ENCODE data around the gene LPP. TPM values are rescaled to one million over a fixed set of nuclear protein-coding genes. Genes with fewer than 3 reads are reported as not detected.

LPP gene
- total and polyA plus RNA-seq, 10 of the 15 experiments (the other 5 are each of a cell fraction or from before 2014, with no cell fraction given), result under 0.01 to 0.62 (median 0.03) TPM

DNA sequence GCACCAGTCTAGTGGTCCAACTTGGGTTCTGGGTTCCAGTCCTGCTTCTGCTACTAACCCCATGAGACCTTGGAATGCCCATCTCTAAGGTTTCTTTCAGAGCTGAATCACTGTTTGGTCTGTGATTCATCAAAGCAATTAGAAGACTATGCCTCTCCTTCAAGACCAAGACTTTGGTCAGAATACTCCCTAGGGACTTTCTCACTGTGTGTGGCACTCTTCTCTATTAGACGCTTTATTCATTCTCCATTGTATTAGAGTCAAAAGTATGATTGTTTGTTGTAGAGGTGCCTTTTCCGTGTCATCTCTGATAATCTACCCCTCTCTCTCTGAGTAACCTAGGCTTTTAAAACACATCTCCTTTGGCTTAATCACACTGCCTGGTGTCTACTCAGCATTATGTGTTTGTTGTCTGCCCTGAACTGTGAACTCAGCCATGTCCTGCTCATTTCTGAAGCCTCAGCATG lies 90.5 kb downstream of the LPP start:
- POLR2A ChIA-PET, result no interaction called here
- intact Hi-C loops (cut with micrococcal nuclease; ENCODE audit: unreplicated experiment) (no loop called here), in situ Hi-C loops (cut with MboI) (no loop called here)
- H4K20me1 ChIP-seq (ENCODE audit: control insufficient read depth, insufficient read depth), result no peaks in the 10 kb centered on the region
- H3K27ac ChIP-seq (ENCODE audit: control insufficient read depth, insufficient read depth), result no peak overlapping the region
- H3K9ac ChIP-seq (ENCODE audit: control insufficient read depth, insufficient read depth, low read length), result no peak overlapping the region
- TF ChIP-seq HSF1 (IDR thresholded peaks at IDR 0.05; ENCODE audit: low read depth, low read length) (no peak), NR2C1 (IDR thresholded peaks at IDR 0.05) (no peak), ZNF274 (IDR thresholded peaks at IDR 0.05; ENCODE audit: insufficient read depth, insufficient read length) (no peak), MTA3 (IDR thresholded peaks at IDR 0.05; ENCODE audit: borderline replicate concordance, low read length) (no peak), USF2 (IDR thresholded peaks at IDR 0.05; ENCODE audit: borderline replicate concordance, low read depth, low read length) (no peak), SP1 (IDR thresholded peaks at IDR 0.05; ENCODE audit: low read depth, low read length) (no peak), FOXM1 (IDR thresholded peaks at IDR 0.05; ENCODE audit: low read depth, low read length) (no peak), NFYA (IDR thresholded peaks at IDR 0.05; ENCODE audit: borderline replicate concordance, low read depth, low read length) (no peak), DPF2 (IDR thresholded peaks at IDR 0.05) (no peak), IKZF2 (IDR thresholded peaks at IDR 0.05) (no peak)
- TF ChIP-seq, protein P1, sequence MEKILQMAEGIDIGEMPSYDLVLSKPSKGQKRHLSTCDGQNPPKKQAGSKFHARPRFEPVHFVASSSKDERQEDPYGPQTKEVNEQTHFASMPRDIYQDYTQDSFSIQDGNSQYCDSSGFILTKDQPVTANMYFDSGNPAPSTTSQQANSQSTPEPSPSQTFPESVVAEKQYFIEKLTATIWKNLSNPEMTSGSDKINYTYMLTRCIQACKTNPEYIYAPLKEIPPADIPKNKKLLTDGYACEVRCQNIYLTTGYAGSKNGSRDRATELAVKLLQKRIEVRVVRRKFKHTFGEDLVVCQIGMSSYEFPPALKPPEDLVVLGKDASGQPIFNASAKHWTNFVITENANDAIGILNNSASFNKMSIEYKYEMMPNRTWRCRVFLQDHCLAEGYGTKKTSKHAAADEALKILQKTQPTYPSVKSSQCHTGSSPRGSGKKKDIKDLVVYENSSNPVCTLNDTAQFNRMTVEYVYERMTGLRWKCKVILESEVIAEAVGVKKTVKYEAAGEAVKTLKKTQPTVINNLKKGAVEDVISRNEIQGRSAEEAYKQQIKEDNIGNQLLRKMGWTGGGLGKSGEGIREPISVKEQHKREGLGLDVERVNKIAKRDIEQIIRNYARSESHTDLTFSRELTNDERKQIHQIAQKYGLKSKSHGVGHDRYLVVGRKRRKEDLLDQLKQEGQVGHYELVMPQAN (conservative IDR thresholded peaks at IDR 0.05), result no peak
- TF ChIP-seq, protein P2, sequence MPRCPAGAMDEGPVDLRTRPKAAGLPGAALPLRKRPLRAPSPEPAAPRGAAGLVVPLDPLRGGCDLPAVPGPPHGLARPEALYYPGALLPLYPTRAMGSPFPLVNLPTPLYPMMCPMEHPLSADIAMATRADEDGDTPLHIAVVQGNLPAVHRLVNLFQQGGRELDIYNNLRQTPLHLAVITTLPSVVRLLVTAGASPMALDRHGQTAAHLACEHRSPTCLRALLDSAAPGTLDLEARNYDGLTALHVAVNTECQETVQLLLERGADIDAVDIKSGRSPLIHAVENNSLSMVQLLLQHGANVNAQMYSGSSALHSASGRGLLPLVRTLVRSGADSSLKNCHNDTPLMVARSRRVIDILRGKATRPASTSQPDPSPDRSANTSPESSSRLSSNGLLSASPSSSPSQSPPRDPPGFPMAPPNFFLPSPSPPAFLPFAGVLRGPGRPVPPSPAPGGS (IDR thresholded peaks at IDR 0.05; ENCODE audit: borderline replicate concordance, insufficient read depth, low read depth, low read length, poor library complexity, severe bottlenecking), result no peak
- H3K4me3 ChIP-seq, result no peak overlapping the region
- DNase-seq (ENCODE audit: low read depth, low spot score), result no peak
- H3K27me3 ChIP-seq (replicated peaks in 1 of 2; ENCODE audit: control insufficient read depth in 2 of 2, insufficient read depth in 2 of 2, low read length in 1 of 2), result peaks cover 0 to 3% of the 10 kb centered on the region in 2 experiments; a peak in 2 of 4 replicates
- H3K4me2 ChIP-seq (ENCODE audit: control insufficient read depth, insufficient read depth), result no peak overlapping the region
- SMC1A ChIA-PET (ENCODE audit: uncharacterized antibody, unreplicated experiment), result no interaction called here
- no TSS peak for BruUV-seq (replicated peaks)
- H3K36me3 ChIP-seq (ENCODE audit: control insufficient read depth in 2 of 2, insufficient read depth in 2 of 2, low read length in 1 of 2), result no peaks in the 10 kb centered on the region
- H3K9me3 ChIP-seq (replicated peaks; ENCODE audit: control insufficient read depth, insufficient read depth, low read length), result no peaks in the 10 kb centered on the region
- no peaks in the 10 kb centered on the region for H3K79me2 ChIP-seq (ENCODE audit: control insufficient read depth, insufficient read depth, low read length)
- RAD21 ChIA-PET (ENCODE audit: unreplicated experiment), result no interaction called here
- ATAC-seq, result no peak
- CTCF ChIA-PET, result no interaction called here
- no peak for FAIRE-seq
- no peaks in the 10 kb centered on the region for H3K4me1 ChIP-seq (ENCODE audit: control insufficient read depth, insufficient read depth, low read length)
- 22% methylated on average over 2 of the region's 2 CpGs for WGBS (ENCODE audit: insufficient coverage, insufficient replicate concordance, low lambda C conversion rate, missing lambda C conversion rate)
- no peak overlapping the region for H2AFZ ChIP-seq (ENCODE audit: control insufficient read depth, low read depth, low read length)

All from GM12878 (cell line).